PC-3 (cell line): ENCODE data around the gene TNFSF15. TPM values are rescaled to one million over a fixed set of nuclear protein-coding genes. Genes with fewer than 3 reads are reported as not detected.

Experiments
- ATAC-seq: fragments of 200-7000 bp; cut with Tn5 transposase; 2 replicates; pipeline ENCODE4 v1.9.1; 2020; ENCODE audit warnings: mild to moderate bottlenecking, moderate library complexity
- BruUV-seq: library from RNA; stranded (reverse); fragments of 400-500 nt; replicated peaks from 2 replicates; lab custom pipeline; 2021; lab: Mats Ljungman, UMichigan
- CTCF ChIA-PET: fragments of 300-600 bp; sonication (Branson Sonifier 250); formaldehyde crosslinking; loops from one replicate; lab custom pipeline; 2022; ENCODE audit warnings: antibody characterized with exemption; lab: Charles Lee
- POLR2A ChIA-PET: fragments of 300-600 bp; sonication (Branson Sonifier 250); formaldehyde crosslinking; loops from one replicate; lab custom pipeline; 2022; ENCODE audit warnings: antibody characterized with exemption; ENCODE audit not compliant: unreplicated experiment; lab: Charles Lee
- DNase-seq: peaks from one replicate; pipeline ENCODE4 v3.0.0-alpha.2; 2015
- H2AFZ ChIP-seq: fragments of 300-600 bp; sonication (generic); 2 replicates; pipeline ENCODE4 v1.6.0; 2016; ENCODE audit warnings: antibody characterized with exemption, low read length
- H3F3A ChIP-seq: fragments of 300-600 bp; sonication (generic); one replicate; pipeline ENCODE4 v1.6.0; 2017; ENCODE audit warnings: antibody characterized with exemption, low read length, control low read depth, mild to moderate bottlenecking; ENCODE audit not compliant: unreplicated experiment
- H3K27ac ChIP-seq: fragments of 300-600 bp; sonication (generic); 2 replicates; pipeline ENCODE4 v1.5.1; 2016; ENCODE audit warnings: mild to moderate bottlenecking, low read length
- H3K27me3 ChIP-seq: fragments of 300-600 bp; sonication (generic); 2 replicates; pipeline ENCODE4 v1.6.1; 2016; ENCODE audit warnings: low read length, mixed read lengths
- H3K36me3 ChIP-seq: fragments of 300-600 bp; sonication (generic); 2 replicates; pipeline ENCODE4 v1.6.1; 2016; ENCODE audit warnings: low read depth, mixed run types, low read length, mixed read lengths
- H3K4me1 ChIP-seq: fragments of 300-600 bp; sonication (generic); 2 replicates; pipeline ENCODE4 v1.5.1; 2016; ENCODE audit warnings: low read length; ENCODE audit not compliant: insufficient read depth
- H3K4me2 ChIP-seq: fragments of 300-600 bp; sonication (generic); 2 replicates; pipeline ENCODE4 v1.6.0; 2016; ENCODE audit warnings: low read length
- H3K4me3 ChIP-seq: fragments of 300-600 bp; sonication (generic); 2 replicates; pipeline ENCODE4 v1.5.1; 2016; ENCODE audit warnings: mild to moderate bottlenecking, low read length, mixed read lengths
- H3K79me2 ChIP-seq: fragments of 300-600 bp; sonication (generic); 2 replicates; pipeline ENCODE4 v1.6.1; 2017; ENCODE audit warnings: low read length, mixed read lengths
- H3K9ac ChIP-seq: fragments of 300-600 bp; sonication (generic); 2 replicates; pipeline ENCODE4 v1.6.0; 2016; ENCODE audit warnings: mild to moderate bottlenecking, low read length
- H3K9me2 ChIP-seq: fragments of 300-600 bp; sonication (generic); replicated peaks from 2 replicates; pipeline ENCODE4 v1.6.1; 2016; ENCODE audit warnings: mixed run types, low read length, mixed read lengths
- H3K9me3 ChIP-seq: fragments of 300-600 bp; sonication (generic); 2 replicates; pipeline ENCODE4 v1.6.1; 2016; ENCODE audit warnings: low read length, mixed read lengths
- H4K20me1 ChIP-seq: fragments of 300-600 bp; sonication (generic); 2 replicates; pipeline ENCODE4 v1.6.1; 2016; ENCODE audit warnings: low read length, mixed read lengths
- EZH2 ChIP-seq: fragments of 300-600 bp; sonication (generic); IDR thresholded peaks from one replicate; pipeline ENCODE4 v1.6.1; 2017; ENCODE audit warnings: antibody characterized with exemption, mild to moderate bottlenecking, low read length; ENCODE audit not compliant: unreplicated experiment
- EZH2phosphoT487 ChIP-seq: fragments of 300-600 bp; sonication (generic); IDR thresholded peaks from 2 replicates; pipeline ENCODE4 v1.6.1; 2018; ENCODE audit warnings: mild to moderate bottlenecking, antibody characterized with exemption, low read length, borderline replicate concordance
- intact Hi-C: fragments of 100-400 bp; cut with micrococcal nuclease; formaldehyde crosslinking; loops from 2 replicates; pipeline ENCODE4 v1.9.0; 2023
- total RNA-seq: library from RNA; depleted of rRNA; stranded (reverse); fragments of >200 nt; gene quantifications from 2 replicates; pipeline ENCODE4 v1.2.3, GENCODE V29; 2014
- TF ChIP-seq, protein P1 (sequence below): fragments of 300-600 bp; sonication (generic); conservative IDR thresholded peaks from 2 replicates; pipeline ENCODE4 v1.5.1; 2017; ENCODE audit warnings: antibody characterized with exemption, low read depth, mild to moderate bottlenecking, low read length

Gene TNFSF15
- total RNA-seq, 1 experiment from 2014 or later = 2.2 TPM

DNA sequence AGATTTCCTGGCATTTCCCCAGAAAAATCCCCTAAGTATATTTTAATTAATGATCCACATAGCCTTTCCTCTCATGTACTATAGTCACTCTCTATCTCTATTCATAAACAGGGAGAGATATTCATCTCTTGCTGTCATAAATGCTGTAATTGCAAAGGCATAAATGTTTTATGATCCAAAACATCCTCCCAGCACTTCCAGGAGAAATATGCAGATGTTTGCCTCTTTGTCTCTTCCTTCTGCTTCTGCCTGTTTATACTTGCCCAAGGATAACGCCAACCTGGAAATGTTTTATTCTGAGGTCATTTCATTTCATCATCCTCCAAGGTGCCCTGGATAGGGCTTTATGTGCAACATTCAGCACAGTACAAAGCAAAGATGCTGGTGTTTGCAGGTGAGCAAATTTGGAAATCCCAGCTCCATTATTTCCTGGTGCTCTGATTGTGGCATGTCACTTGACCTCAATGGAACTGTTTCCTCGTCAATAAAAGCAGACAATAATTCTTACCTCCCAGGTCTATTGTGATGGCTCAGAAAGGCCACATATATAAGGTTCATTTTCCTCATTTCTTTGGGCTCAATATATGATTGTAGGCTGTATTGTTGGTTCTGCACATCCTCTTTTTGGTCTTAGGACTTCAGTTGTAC lies 6.9 kb downstream of the TNFSF15 start:
- Histone ChIP-seq H3K9me3 (no peaks in the 10 kb centered on the region), H3K36me3 (no peaks in the 10 kb centered on the region), H3K27me3 (no peaks in the 10 kb centered on the region), H3K4me1 (peaks cover 7% of the 10 kb centered on the region), H3K4me2 (no peak overlapping the region), H3K9ac (no peak overlapping the region), H3K4me3 (no peak overlapping the region), H2AFZ (no peak overlapping the region), H3K9me2 (no peaks in the 10 kb centered on the region), H3K27ac (no peak overlapping the region), H3F3A (no peaks in the 10 kb centered on the region), H3K79me2 (no peaks in the 10 kb centered on the region), H4K20me1 (no peaks in the 10 kb centered on the region)
- ChIA-PET POLR2A (no interaction called here), CTCF (no interaction called here)
- DNase-seq (no peak), ATAC-seq (no peak)
- intact Hi-C loops = no loop called here
- TF ChIP-seq, protein P1, sequence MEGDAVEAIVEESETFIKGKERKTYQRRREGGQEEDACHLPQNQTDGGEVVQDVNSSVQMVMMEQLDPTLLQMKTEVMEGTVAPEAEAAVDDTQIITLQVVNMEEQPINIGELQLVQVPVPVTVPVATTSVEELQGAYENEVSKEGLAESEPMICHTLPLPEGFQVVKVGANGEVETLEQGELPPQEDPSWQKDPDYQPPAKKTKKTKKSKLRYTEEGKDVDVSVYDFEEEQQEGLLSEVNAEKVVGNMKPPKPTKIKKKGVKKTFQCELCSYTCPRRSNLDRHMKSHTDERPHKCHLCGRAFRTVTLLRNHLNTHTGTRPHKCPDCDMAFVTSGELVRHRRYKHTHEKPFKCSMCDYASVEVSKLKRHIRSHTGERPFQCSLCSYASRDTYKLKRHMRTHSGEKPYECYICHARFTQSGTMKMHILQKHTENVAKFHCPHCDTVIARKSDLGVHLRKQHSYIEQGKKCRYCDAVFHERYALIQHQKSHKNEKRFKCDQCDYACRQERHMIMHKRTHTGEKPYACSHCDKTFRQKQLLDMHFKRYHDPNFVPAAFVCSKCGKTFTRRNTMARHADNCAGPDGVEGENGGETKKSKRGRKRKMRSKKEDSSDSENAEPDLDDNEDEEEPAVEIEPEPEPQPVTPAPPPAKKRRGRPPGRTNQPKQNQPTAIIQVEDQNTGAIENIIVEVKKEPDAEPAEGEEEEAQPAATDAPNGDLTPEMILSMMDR = no peak
- TF ChIP-seq EZH2phosphoT487 (no peak), EZH2 (no peak)
- BruUV-seq = no TSS peak

GRCh38 chr9:114798101-114798500 lies 7.7 kb downstream of the TNFSF15 start:
- Histone ChIP-seq H3K27me3 (no peaks in the 10 kb centered on the region), H2AFZ (no peak overlapping the region), H3K79me2 (no peaks in the 10 kb centered on the region), H3K4me3 (no peak overlapping the region), H3K9ac (no peak overlapping the region), H3K27ac (no peak overlapping the region), H3F3A (no peaks in the 10 kb centered on the region), H3K9me2 (no peaks in the 10 kb centered on the region), H3K36me3 (no peaks in the 10 kb centered on the region), H3K4me1 (no peaks in the 10 kb centered on the region), H3K9me3 (no peaks in the 10 kb centered on the region), H4K20me1 (no peaks in the 10 kb centered on the region), H3K4me2 (no peak overlapping the region)
- TF ChIP-seq EZH2 (no peak), EZH2phosphoT487 (no peak)
- TF ChIP-seq, protein P1 = no peak
- BruUV-seq = no TSS peak
- ATAC-seq = no peak
- POLR2A ChIA-PET = no interaction called here
- no peak for DNase-seq
- intact Hi-C loops = no loop called here
- CTCF ChIA-PET = no interaction called here

DNA sequence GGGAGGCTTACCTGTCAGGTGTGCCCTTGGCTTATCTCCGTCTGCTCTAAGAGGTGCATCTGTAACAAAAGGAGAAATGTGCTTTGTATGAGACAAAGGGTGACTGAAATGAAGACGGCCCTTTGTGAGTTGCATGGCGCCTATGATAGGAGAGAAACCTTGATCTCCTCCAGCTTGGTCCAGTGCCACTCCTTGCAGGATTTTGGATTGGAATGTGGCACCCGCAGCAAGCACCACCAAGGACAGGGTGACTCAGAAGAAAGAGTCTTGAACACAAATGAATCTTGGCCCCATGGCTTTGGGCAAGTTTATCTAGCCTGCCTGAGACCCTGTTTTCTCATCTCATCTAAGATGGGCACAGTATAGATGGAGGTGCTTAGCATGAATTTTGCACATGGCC lies 13.4 kb downstream of the TNFSF15 start:
- Histone ChIP-seq H3K4me3 (no peak overlapping the region), H3K27me3 (no peaks in the 10 kb centered on the region), H3K27ac (no peak overlapping the region), H3K4me1 (peaks cover 6% of the 10 kb centered on the region; the same call in 1 of the 2 replicates), H3K9me2 (no peaks in the 10 kb centered on the region), H4K20me1 (no peaks in the 10 kb centered on the region), H3F3A (no peaks in the 10 kb centered on the region), H3K79me2 (no peaks in the 10 kb centered on the region), H3K36me3 (no peaks in the 10 kb centered on the region), H2AFZ (no peak overlapping the region), H3K9me3 (no peaks in the 10 kb centered on the region), H3K9ac (no peak overlapping the region), H3K4me2 (no peak overlapping the region)
- CTCF ChIA-PET = no interaction called here
- intact Hi-C loops = no loop called here
- BruUV-seq = no TSS peak
- POLR2A ChIA-PET = no interaction called here
- DNase-seq (no peak), ATAC-seq (no peak)
- TF ChIP-seq, protein P1 = no peak
- TF ChIP-seq EZH2phosphoT487 (no peak), EZH2 (no peak)
